HG03064 (cell line): ENCODE measurements around the gene IP6K2.

Experiments used
- ATAC-seq: cut with Tn5 transposase; IDR thresholded peaks from one replicate; pipeline ENCODE4 v1.9.1; 2021; ENCODE audit warnings: low read depth; ENCODE audit not compliant: unreplicated experiment

The IP6K2 gene

GRCh38 chr3:48692551-48692950 lies 24.5 kb downstream of the IP6K2 start:
- ATAC-seq: no peak

GRCh38 chr3:48690846-48691458 lies 26.1 kb downstream of the IP6K2 start:
- ATAC-seq: no peak

GRCh38 chr3:48689384-48689783 lies 27.6 kb downstream of the IP6K2 start:
- ATAC-seq: no peak

GRCh38 chr3:48688737-48689075 lies 28.3 kb downstream of the IP6K2 start:
- ATAC-seq: no peak

GRCh38 chr3:48688032-48688736 lies 28.8 kb downstream of the IP6K2 start:
- ATAC-seq: no peak

GRCh38 chr3:48687220-48687678 lies 29.8 kb downstream of the IP6K2 start:
- no peak for ATAC-seq

GRCh38 chr3:48686538-48687219 lies 30.3 kb downstream of the IP6K2 start:
- ATAC-seq: no peak

- ATAC-seq: peak; percentile 67
These were observed 31.2 kb downstream of the IP6K2 start, which contains the start of gene NCKIPSD for GRCh38 chr3:48685603-48686511. Gene NCKIPSD (minus strand): TSS chr3:48685915. CDS start chr3:48685807, 108 bp downstream.

- ATAC-seq: no peak
These were observed 31.8 kb downstream of the IP6K2 start for GRCh38 chr3:48685293-48685602.

GRCh38 chr3:48684480-48685143 lies 32.4 kb downstream of the IP6K2 start:
- no peak for ATAC-seq

GRCh38 chr3:48684054-48684349 lies 33.0 kb downstream of the IP6K2 start:
- ATAC-seq: no peak

GRCh38 chr3:48682786-48683185 lies 34.2 kb downstream of the IP6K2 start:
- ATAC-seq: no peak

- ATAC-seq: no peak
These were observed 34.9 kb downstream of the IP6K2 start for GRCh38 chr3:48681974-48682610.

- no peak for ATAC-seq
These were observed 35.5 kb downstream of the IP6K2 start for GRCh38 chr3:48681541-48681880.

GRCh38 chr3:48680811-48681540 lies 36.0 kb downstream of the IP6K2 start:
- no peak for ATAC-seq

- ATAC-seq: no peak
These were observed 37.3 kb downstream of the IP6K2 start for GRCh38 chr3:48679411-48680391.

GRCh38 chr3:48678566-48679380 lies 38.2 kb downstream of the IP6K2 start:
- no peak for ATAC-seq

- no peak for ATAC-seq
These were observed 39.0 kb downstream of the IP6K2 start for GRCh38 chr3:48678056-48678455.
